HCT116 (cell line): Measurements from ENCODE around the gene AKAP13. TPM values are rescaled to one million over a fixed set of nuclear protein-coding genes. Genes with fewer than 3 reads are reported as not detected.

ENCODE experiments used
- ATAC-seq: fragments of 200-7000 bp; cut with Tn5 transposase; 2 replicates; pipeline ENCODE4 v1.9.1; 2020; ENCODE audit warnings: mild to moderate bottlenecking, moderate library complexity
- BruUV-seq: library from RNA; stranded (reverse); fragments of 400-500 nt; replicated peaks from 2 replicates; lab custom pipeline; 2021; lab: Mats Ljungman, UMichigan
- CTCF ChIA-PET: fragments of 300-600 bp; sonication (Branson Sonifier 250); formaldehyde crosslinking; loops from one replicate; lab custom pipeline; 2021; ENCODE audit warnings: antibody characterized with exemption; lab: Charles Lee
- POLR2A ChIA-PET: fragments of 300-600, 350-600 bp; sonication (Branson Sonifier 250); formaldehyde crosslinking; loops from one replicate; lab custom pipeline; 2021; ENCODE audit warnings: antibody characterized with exemption; lab: Charles Lee
- RAD21 ChIA-PET, 2 experiments: fragments of 300-600 bp; sonication (Branson Sonifier 250); formaldehyde crosslinking; loops; one replicate each; lab custom pipeline; 2023; ENCODE audit warnings: low total read pairs in 2 of 2; ENCODE audit not compliant: uncharacterized antibody in 2 of 2, unreplicated experiment in 2 of 2, low non-redundant PET in 1 of 2; lab: Charles Lee
- DNase-seq: peaks from one replicate; pipeline ENCODE4 v3.0.0-alpha.2; 2010; ENCODE audit warnings: low read depth, low spot score
- H2AFZ ChIP-seq: fragments of 200-600 bp; shearing (Covaris generic), sonication (generic); 2 replicates; pipeline ENCODE4 v1.6.1; 2017; ENCODE audit warnings: low read depth, mixed run types, mixed read lengths, antibody characterized with exemption, low read length; ENCODE audit not compliant: poor library complexity, severe bottlenecking
- H3K27ac ChIP-seq: 2 replicates; pipeline ENCODE4 v1.5.1; 2012; ENCODE audit warnings: low read depth, low read length
- H3K27me3 ChIP-seq: fragments of 200-600 bp; sonication (generic); 2 replicates; pipeline ENCODE4 v1.6.1; 2016; ENCODE audit warnings: mixed run types, low read length, mixed read lengths; ENCODE audit not compliant: insufficient read depth
- H3K36me3 ChIP-seq, 2 experiments: fragments of 200-500 bp in 1 of 2; fragments of 200-600 bp in 1 of 2; sonication (Bioruptor generic) in 1 of 2; sonication (generic) in 1 of 2; 2 replicates each; pipeline versions ENCODE4 v1.5.1 to v1.6.1; 2014 to 2016; ENCODE audit warnings: low read length in 2 of 2, inconsistent platforms in 1 of 2, mixed read lengths in 1 of 2, mixed run types in 1 of 2; ENCODE audit not compliant: insufficient read depth in 2 of 2, control insufficient read depth in 1 of 2
- H3K4me1 ChIP-seq, 2 experiments: fragments of 200-600 bp in 1 of 2; sonication (generic) in 1 of 2; 2 replicates each; pipeline versions ENCODE4 v1.5.1 to v1.6.1; 2012 to 2017; ENCODE audit warnings: low read length in 2 of 2, inconsistent platforms in 1 of 2, mild to moderate bottlenecking in 1 of 2, mixed read lengths in 1 of 2, mixed run types in 1 of 2, moderate library complexity in 1 of 2; ENCODE audit not compliant: insufficient read depth in 2 of 2, control insufficient read depth in 1 of 2
- H3K4me2 ChIP-seq: fragments of 200-600 bp; sonication (generic); 2 replicates; pipeline ENCODE4 v1.6.1; 2017; ENCODE audit warnings: mixed run types, low read length, mixed read lengths
- H3K4me3 ChIP-seq, 2 experiments: fragments of 200-600 bp in 1 of 2; sonication (generic) in 1 of 2; replicated peaks in 1 of 2; 2 replicates each; pipeline ENCODE4 v1.5.1; 2011 to 2016; ENCODE audit warnings: low read length in 2 of 2, control low read depth in 1 of 2, low read depth in 1 of 2, mild to moderate bottlenecking in 1 of 2, mixed read lengths in 1 of 2, mixed run types in 1 of 2
- H3K79me2 ChIP-seq: fragments of 200-600 bp; sonication (generic); 2 replicates; pipeline ENCODE4 v1.6.1; 2017; ENCODE audit warnings: mild to moderate bottlenecking, mixed run types, low read length, moderate library complexity, mixed read lengths; ENCODE audit not compliant: insufficient read depth
- H3K9ac ChIP-seq: fragments of 200-600 bp; sonication (generic); 2 replicates; pipeline ENCODE4 v1.6.1; 2016; ENCODE audit warnings: low read length, mixed read lengths
- H3K9me2 ChIP-seq: fragments of 200-600 bp; sonication (generic), shearing (Covaris generic); 2 replicates; pipeline ENCODE4 v1.6.1; 2017; ENCODE audit warnings: mixed run types, mild to moderate bottlenecking, moderate library complexity; ENCODE audit not compliant: insufficient read depth
- H3K9me3 ChIP-seq, 2 experiments: fragments of 200-500 bp in 1 of 2; fragments of 200-600 bp in 1 of 2; sonication (Bioruptor generic) in 1 of 2; sonication (generic) in 1 of 2; 2 replicates each; pipeline ENCODE4 v1.6.1; 2014 to 2017; ENCODE audit warnings: low read length in 2 of 2, mixed read lengths in 2 of 2, inconsistent platforms in 1 of 2, low read depth in 1 of 2, mild to moderate bottlenecking in 1 of 2, mixed run types in 1 of 2, moderate library complexity in 1 of 2; ENCODE audit not compliant: control insufficient read depth in 1 of 2, insufficient read depth in 1 of 2
- H4K20me1 ChIP-seq: fragments of 200-600 bp; sonication (generic), shearing (Covaris generic); 2 replicates; pipeline ENCODE4 v1.6.1; 2017; ENCODE audit warnings: mixed run types, mild to moderate bottlenecking, moderate library complexity; ENCODE audit not compliant: insufficient read depth
- ATF3 ChIP-seq: IDR thresholded peaks from 2 replicates; pipeline ENCODE4 v1.6.1; 2012
- EZH2 ChIP-seq: fragments of 200-600 bp; sonication (generic); IDR thresholded peaks from 2 replicates; pipeline ENCODE4 v1.6.1; 2017; ENCODE audit warnings: antibody characterized with exemption, mixed run types
- MAX ChIP-seq: IDR thresholded peaks from 2 replicates; pipeline ENCODE4 v1.6.1; 2012
- POLR2AphosphoS5 ChIP-seq: IDR thresholded peaks from 2 replicates; pipeline ENCODE4 v1.6.1; 2011; ENCODE audit warnings: mild to moderate bottlenecking, low read depth, low read length, moderate library complexity
- SIN3A ChIP-seq: IDR thresholded peaks from 2 replicates; pipeline ENCODE4 v1.6.1; 2012; ENCODE audit warnings: low read depth
- SP1 ChIP-seq: IDR thresholded peaks from 2 replicates; pipeline ENCODE4 v1.6.1; 2012; ENCODE audit warnings: low read depth
- TCF7L2 ChIP-seq: IDR thresholded peaks from 2 replicates; pipeline ENCODE4 v1.7.0; 2011; ENCODE audit warnings: borderline replicate concordance, inconsistent platforms; ENCODE audit not compliant: insufficient read depth, insufficient read length; ENCODE audit errors: extremely low read depth
- ZNF274 ChIP-seq: fragments of 200-500 bp; sonication (Bioruptor generic); IDR thresholded peaks from 2 replicates; pipeline ENCODE4 v1.6.1; 2014; ENCODE audit warnings: mild to moderate bottlenecking, low read depth, low read length, inconsistent platforms
- intact Hi-C: fragments of 100-400 bp; cut with micrococcal nuclease; formaldehyde crosslinking; loops from 2 replicates; pipeline ENCODE4 v1.10.0; 2022
- total RNA-seq: library from RNA; stranded (reverse); gene quantifications from one replicate; pipeline ENCODE4 v1.2.1, GENCODE V29; 2021; ENCODE audit not compliant: unreplicated experiment
- TF ChIP-seq, protein P1 (sequence below), 3 experiments: fragments of 200-600 bp in 1 of 3; sonication (generic) in 1 of 3; IDR thresholded peaks in 2 of 3; conservative IDR thresholded peaks in 1 of 3; 2 replicates each; pipeline ENCODE4 v1.5.1; 2012 to 2017; ENCODE audit warnings: low read depth in 2 of 3, low read length in 2 of 3, antibody characterized with exemption in 1 of 3, borderline replicate concordance in 1 of 3, control low read depth in 1 of 3, mild to moderate bottlenecking in 1 of 3, mixed read lengths in 1 of 3, mixed run types in 1 of 3, moderate library complexity in 1 of 3; ENCODE audit not compliant: insufficient read depth in 1 of 3

The AKAP13 gene
- total RNA-seq, 1 experiment from 2014 or later: 43.1 TPM

DNA sequence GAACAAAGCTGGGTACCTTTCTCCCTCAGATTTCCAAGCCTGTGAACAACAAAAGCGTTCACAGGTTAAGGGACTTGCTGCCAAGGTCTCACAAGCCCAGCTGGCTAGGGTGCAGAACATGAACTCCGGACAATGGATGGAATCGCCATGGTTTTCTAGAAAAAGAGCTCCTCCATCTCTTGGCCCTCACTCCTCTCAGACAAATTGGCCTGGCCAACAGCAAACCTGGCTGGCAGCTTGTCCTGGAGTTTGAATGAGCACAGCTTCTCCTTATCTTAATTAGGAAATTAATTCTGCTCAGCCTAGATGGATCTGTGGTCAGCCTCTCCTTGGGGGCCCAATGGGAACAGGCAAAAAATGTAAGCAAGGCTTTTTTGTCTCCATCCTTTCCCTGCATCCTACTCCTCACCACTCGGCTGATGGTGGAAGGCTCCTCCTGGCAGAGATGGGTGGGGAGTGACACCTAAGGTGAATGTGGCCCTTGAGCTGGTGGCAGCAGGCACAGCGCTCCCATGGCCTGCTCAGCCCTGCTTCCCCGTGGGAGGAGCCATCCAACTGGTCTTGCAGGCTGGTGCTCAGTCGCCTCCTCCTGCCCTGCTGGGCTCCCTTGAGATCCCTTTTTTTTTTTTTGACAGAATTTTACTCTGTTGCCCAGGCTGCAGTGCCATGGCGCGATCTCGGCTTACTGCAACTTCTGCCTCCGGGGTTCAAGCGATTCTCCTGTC, 408.5 kb downstream of the AKAP13 start:
- Histone ChIP-seq H3K4me3 (no peak overlapping the region), H3K4me1 (peaks cover 54 to 59% of the 10 kb centered on the region in 2 experiments), H3K9ac (no peak overlapping the region), H3K9me2 (no peaks in the 10 kb centered on the region), H3K36me3 (no peaks in the 10 kb centered on the region), H3K79me2 (peaks cover 33% of the 10 kb centered on the region; the same call in 1 of the 2 replicates), H3K9me3 (no peaks in the 10 kb centered on the region), H2AFZ (no peak overlapping the region), H3K4me2 (peak overlapping the region; percentile 25), H4K20me1 (no peaks in the 10 kb centered on the region), H3K27me3 (no peaks in the 10 kb centered on the region), H3K27ac (no peak overlapping the region)
- intact Hi-C loops: loop anchor here (5.0 kb wide), 1 partner anchor 57 kb away; no protein-coding TSS in a partner anchor
- CTCF ChIA-PET: interaction anchor here (1.1 kb wide), 1 partner anchor 12 kb away, joined by 8 read pairs; no protein-coding TSS in a partner anchor
- BruUV-seq: no TSS peak
- RAD21 ChIA-PET: no interaction called here
- DNase-seq (no peak), ATAC-seq (peak; percentile 43; the same call in 1 of the 2 replicates)
- POLR2A ChIA-PET: no interaction called here
- TF ChIP-seq SP1 (no peak), TCF7L2 (no peak), EZH2 (no peak), POLR2AphosphoS5 (no peak), ATF3 (no peak), ZNF274 (no peak), MAX (no peak), SIN3A (no peak)
- TF ChIP-seq, protein P1, sequence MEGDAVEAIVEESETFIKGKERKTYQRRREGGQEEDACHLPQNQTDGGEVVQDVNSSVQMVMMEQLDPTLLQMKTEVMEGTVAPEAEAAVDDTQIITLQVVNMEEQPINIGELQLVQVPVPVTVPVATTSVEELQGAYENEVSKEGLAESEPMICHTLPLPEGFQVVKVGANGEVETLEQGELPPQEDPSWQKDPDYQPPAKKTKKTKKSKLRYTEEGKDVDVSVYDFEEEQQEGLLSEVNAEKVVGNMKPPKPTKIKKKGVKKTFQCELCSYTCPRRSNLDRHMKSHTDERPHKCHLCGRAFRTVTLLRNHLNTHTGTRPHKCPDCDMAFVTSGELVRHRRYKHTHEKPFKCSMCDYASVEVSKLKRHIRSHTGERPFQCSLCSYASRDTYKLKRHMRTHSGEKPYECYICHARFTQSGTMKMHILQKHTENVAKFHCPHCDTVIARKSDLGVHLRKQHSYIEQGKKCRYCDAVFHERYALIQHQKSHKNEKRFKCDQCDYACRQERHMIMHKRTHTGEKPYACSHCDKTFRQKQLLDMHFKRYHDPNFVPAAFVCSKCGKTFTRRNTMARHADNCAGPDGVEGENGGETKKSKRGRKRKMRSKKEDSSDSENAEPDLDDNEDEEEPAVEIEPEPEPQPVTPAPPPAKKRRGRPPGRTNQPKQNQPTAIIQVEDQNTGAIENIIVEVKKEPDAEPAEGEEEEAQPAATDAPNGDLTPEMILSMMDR (IDR thresholded peaks at IDR 0.05 in 2 of 3, conservative IDR thresholded peaks at IDR 0.05 in 1 of 3; ENCODE audit: borderline replicate concordance in 1 of 3, insufficient read depth in 1 of 3, low read depth in 2 of 3, low read length in 2 of 3): no peak
- TF ChIP-seq, all 23 proteins: peak for 0
